K562 (cell line): ENCODE results near the gene ACE. TPM values are rescaled to one million over a fixed set of nuclear protein-coding genes. Genes with fewer than 3 reads are reported as not detected.

Experiments
- ATAC-seq: fragments of 200-7000 bp; cut with Tn5 transposase; 3 replicates; pipeline ENCODE4 v1.9.1; 2020; ENCODE audit warnings: moderate library complexity
- BruUV-seq: library from RNA; stranded (reverse); fragments of 400-500 nt; replicated peaks from 2 replicates; lab custom pipeline; 2021; lab: Mats Ljungman, UMichigan
- CTCF ChIA-PET: fragments of 300-600 bp; formaldehyde crosslinking; extraction: SDS; loops from one replicate; lab custom pipeline; 2021; ENCODE audit warnings: low intra/inter-chr PET ratio; lab: Yijun Ruan, JAX
- POLR2A ChIA-PET: fragments of 300-600, 350-650 bp; sonication (Branson Sonifier 250); formaldehyde crosslinking; extraction: SDS; loops from one replicate; lab custom pipeline; 2021; ENCODE audit warnings: antibody characterized with exemption, inconsistent platforms; lab: Yijun Ruan, JAX
- DNase-seq, 4 experiments: peaks; one replicate each; pipeline versions ENCODE4 v3.0.0 to v3.0.0-alpha.2; 2011 to 2018; ENCODE audit warnings: low spot score in 3 of 4, mixed read lengths in 3 of 4; ENCODE audit errors: extremely low read depth in 1 of 4
- FAIRE-seq: peaks from 2 replicates; lab custom pipeline; 2011; peaks lifted over from hg19 to GRCh38; lab: Jason Lieb, UNC
- H2AFZ ChIP-seq: 2 replicates; pipeline ENCODE4 v1.6.0; 2011; ENCODE audit warnings: low read depth, low read length, control low read depth, inconsistent platforms
- H3K27ac ChIP-seq: fragments of 200-600 bp; 3 replicates; pipeline ENCODE4 v1.8.0; 2011; ENCODE audit warnings: low read depth, mild to moderate bottlenecking, control low read depth, inconsistent platforms, low read length, moderate library complexity, mixed read lengths; ENCODE audit errors: extremely low read depth
- H3K27me3 ChIP-seq, 2 experiments: fragments of 300-600 bp in 1 of 2; 2 replicates in 1 of 2; 3 replicates in 1 of 2; pipeline versions ENCODE4 v1.6.0 to v1.8.0; 2011; ENCODE audit warnings: inconsistent platforms in 2 of 2, low read length in 2 of 2, mild to moderate bottlenecking in 1 of 2, mixed read lengths in 1 of 2, moderate library complexity in 1 of 2; ENCODE audit not compliant: control insufficient read depth in 2 of 2, insufficient read depth in 2 of 2
- H3K36me3 ChIP-seq: fragments of 300-600 bp; 3 replicates; pipeline ENCODE4 v1.8.0; 2011; ENCODE audit warnings: mild to moderate bottlenecking, low read length, inconsistent platforms; ENCODE audit not compliant: control insufficient read depth, insufficient read depth
- H3K4me1 ChIP-seq, 2 experiments: fragments of 200-600 bp in 1 of 2; replicated peaks in 1 of 2; 2 replicates in 1 of 2; 3 replicates in 1 of 2; pipeline versions ENCODE4 v1.5.1 to v1.8.0; 2011; ENCODE audit warnings: inconsistent platforms in 2 of 2, low read length in 2 of 2, mild to moderate bottlenecking in 1 of 2, mixed read lengths in 1 of 2, moderate library complexity in 1 of 2; ENCODE audit not compliant: control insufficient read depth in 2 of 2, insufficient read depth in 2 of 2
- H3K4me2 ChIP-seq: 2 replicates; pipeline ENCODE4 v1.6.1; 2011; ENCODE audit warnings: low read length, control low read depth, inconsistent platforms, mixed read lengths; ENCODE audit not compliant: insufficient read depth
- H3K4me3 ChIP-seq: fragments of 200-600 bp; sonication (generic), shearing (Covaris generic); 2 replicates; pipeline ENCODE4 v1.5.1; 2016; ENCODE audit warnings: control low read depth, inconsistent platforms
- H3K79me2 ChIP-seq: fragments of 200-600 bp; 3 replicates; pipeline ENCODE4 v1.8.0; 2011; ENCODE audit warnings: low read length, inconsistent platforms; ENCODE audit not compliant: control insufficient read depth, insufficient read depth
- H3K9ac ChIP-seq, 2 experiments: 2 replicates each; pipeline versions ENCODE4 v1.6.0 to v1.6.1; 2011; ENCODE audit warnings: low read depth in 2 of 2, low read length in 2 of 2, control low read depth in 1 of 2, inconsistent platforms in 1 of 2, mild to moderate bottlenecking in 1 of 2, mixed read lengths in 1 of 2; ENCODE audit not compliant: insufficient read depth in 1 of 2
- H3K9me1 ChIP-seq: one replicate; pipeline ENCODE4 v1.6.0; 2011; ENCODE audit warnings: inconsistent platforms, mild to moderate bottlenecking, low read length, moderate library complexity; ENCODE audit not compliant: control insufficient read depth, insufficient read depth
- H3K9me3 ChIP-seq: replicated peaks from 2 replicates; pipeline ENCODE4 v1.5.1; 2011; ENCODE audit warnings: low read depth, low read length, inconsistent platforms; ENCODE audit not compliant: control insufficient read depth, insufficient read depth
- H4K20me1 ChIP-seq: replicated peaks from 2 replicates; pipeline ENCODE4 v1.6.1; 2011; ENCODE audit warnings: low read length, inconsistent platforms, mixed read lengths; ENCODE audit not compliant: control insufficient read depth, insufficient read depth
- CBFA2T2 ChIP-seq: fragments of 450-650 bp; conservative IDR thresholded peaks from 2 replicates; pipeline ENCODE4 v1.6.1; 2017; ENCODE audit warnings: mild to moderate bottlenecking
- CREBBP ChIP-seq: IDR thresholded peaks from one replicate; pipeline ENCODE4 v1.6.1; 2012; ENCODE audit warnings: low read depth, mild to moderate bottlenecking, control low read depth, inconsistent platforms, low read length
- CREM ChIP-seq: IDR thresholded peaks from 2 replicates; pipeline ENCODE4 v1.6.1; 2014; ENCODE audit warnings: antibody characterized with exemption, low read depth
- GATAD2B ChIP-seq: fragments of 450-650 bp; IDR thresholded peaks from 2 replicates; pipeline ENCODE4 v1.6.1; 2017; ENCODE audit warnings: mild to moderate bottlenecking, borderline replicate concordance
- PCBP2 ChIP-seq: fragments of 200-400 bp; formaldehyde crosslinking; IDR thresholded peaks from 2 replicates; pipeline ENCODE4 v1.6.1; 2018; ENCODE audit warnings: low read length, low read depth, mild to moderate bottlenecking, moderate library complexity; ENCODE audit not compliant: poor library complexity, severe bottlenecking
- PTBP1 ChIP-seq: fragments of 200-400 bp; formaldehyde crosslinking; IDR thresholded peaks from 2 replicates; pipeline ENCODE4 v1.6.1; 2017; ENCODE audit warnings: low read depth, low read length
- RAD21 ChIP-seq, 2 experiments: fragments of 250-450 bp in 1 of 2; fragments of 450-650 bp in 1 of 2; sonication (Bioruptor Pico) in 1 of 2; formaldehyde crosslinking in 1 of 2; IDR thresholded peaks in 1 of 2; conservative IDR thresholded peaks in 1 of 2; 2 replicates each; pipeline versions ENCODE4 v1.4.0 to v1.8.0; 2020 to 2022; ENCODE audit warnings: mild to moderate bottlenecking in 2 of 2, moderate library complexity in 1 of 2
- RBBP5 ChIP-seq: fragments of 200-600 bp; sonication (generic); IDR thresholded peaks from 2 replicates; pipeline ENCODE4 v1.6.1; 2012; ENCODE audit warnings: borderline replicate concordance, mild to moderate bottlenecking, low read length, control low read depth, inconsistent platforms; ENCODE audit not compliant: insufficient read depth, poor library complexity, severe bottlenecking
- SAFB ChIP-seq: fragments of 200-400 bp; formaldehyde crosslinking; IDR thresholded peaks from 2 replicates; pipeline ENCODE4 v1.6.1; 2017; ENCODE audit warnings: low read depth, low read length, borderline replicate concordance
- SMARCE1 ChIP-seq: fragments of 450-650 bp; IDR thresholded peaks from 2 replicates; pipeline ENCODE4 v1.7.1; 2016; ENCODE audit warnings: mild to moderate bottlenecking
- ZNF311 ChIP-seq: fragments of 250-450 bp; sonication (Bioruptor Pico); IDR thresholded peaks from 2 replicates; pipeline ENCODE4 v1.4.0; 2020; ENCODE audit warnings: mild to moderate bottlenecking, moderate library complexity
- ZNF584 ChIP-seq: fragments of 200-800 bp; sonication (Bioruptor generic); IDR thresholded peaks from 2 replicates; pipeline ENCODE4 v1.6.1; 2016; ENCODE audit warnings: low read depth, mild to moderate bottlenecking, missing genetic modification characterization, missing compliant biosample characterization
- WGBS: fragments of 100-300 bp; shearing (Covaris generic); methylation state at CpG from one replicate; pipeline ENCODE4 v1.1.6; 2016; ENCODE audit warnings: low coverage, mixed read lengths; ENCODE audit not compliant: insufficient coverage; ENCODE audit errors: missing lambda C conversion rate; 5-methylcytosine and 5-hydroxymethylcytosine counted together
- in situ Hi-C: fragments of 300-500 bp; cut with MboI; formaldehyde crosslinking; loops from 4 replicates; pipeline ENCODE4 v1.15.0; 2018; ENCODE audit warnings: inconsistent platforms, mixed read lengths
- intact Hi-C: fragments of 100-400 bp; cut with micrococcal nuclease; formaldehyde crosslinking; loops from 2 replicates; pipeline ENCODE4 v1.14.2; 2022
- polyA plus RNA-seq, 8 experiments: library from polyadenylated mRNA; depleted of rRNA in 4 of 8; stranded (reverse) in 5 of 8; unstranded in 3 of 8; fragments of >200 nt; fragmentation: Nextera tagmentation in 2 of 8; fragmentation: Illumina TruSeq in 1 of 8; extraction: Ambion mirVana in 2 of 8; extraction: Trizol in 1 of 8; gene quantifications; 2 replicates each; pipeline versions ENCODE4 v1.2.1 to v1.2.3, GENCODE V29; 2011 to 2014; ENCODE audit warnings: inconsistent platforms in 1 of 8, missing spikeins in 1 of 8
- total RNA-seq, 7 experiments: library from RNA; depleted of rRNA in 6 of 7; stranded (reverse); fragments of >200 nt in 6 of 7; fragmentation: Illumina TruSeq in 2 of 7; extraction: Trizol in 2 of 7; gene quantifications; 2 replicates each; pipeline versions ENCODE4 v1.2.1 to v1.2.3, GENCODE V29; 2011 to 2021; ENCODE audit warnings: low replicate concordance in 1 of 7
- TF ChIP-seq, protein P1 (sequence below): sonication (generic); formaldehyde crosslinking; IDR thresholded peaks from 2 replicates; pipeline ENCODE4 v1.9.0; 2022; ENCODE audit warnings: mild to moderate bottlenecking, missing genetic modification reagents
- TF ChIP-seq, protein P2 (sequence below): sonication (generic); formaldehyde crosslinking; IDR thresholded peaks from 2 replicates; pipeline ENCODE4 v1.8.0; 2022; ENCODE audit warnings: missing genetic modification reagents, mild to moderate bottlenecking, borderline replicate concordance
- TF ChIP-seq, protein P3 (sequence below): sonication (generic); formaldehyde crosslinking; IDR thresholded peaks from 2 replicates; pipeline ENCODE4 v1.8.1; 2023; ENCODE audit warnings: mild to moderate bottlenecking, missing genetic modification reagents

ACE gene
- total and polyA plus RNA-seq, 9 of the 15 experiments (the other 6 are each of a cell fraction or from before 2014, with no cell fraction given), result 0.07 to 2.5 (median 0.47) TPM; not detected in 1

DNA sequence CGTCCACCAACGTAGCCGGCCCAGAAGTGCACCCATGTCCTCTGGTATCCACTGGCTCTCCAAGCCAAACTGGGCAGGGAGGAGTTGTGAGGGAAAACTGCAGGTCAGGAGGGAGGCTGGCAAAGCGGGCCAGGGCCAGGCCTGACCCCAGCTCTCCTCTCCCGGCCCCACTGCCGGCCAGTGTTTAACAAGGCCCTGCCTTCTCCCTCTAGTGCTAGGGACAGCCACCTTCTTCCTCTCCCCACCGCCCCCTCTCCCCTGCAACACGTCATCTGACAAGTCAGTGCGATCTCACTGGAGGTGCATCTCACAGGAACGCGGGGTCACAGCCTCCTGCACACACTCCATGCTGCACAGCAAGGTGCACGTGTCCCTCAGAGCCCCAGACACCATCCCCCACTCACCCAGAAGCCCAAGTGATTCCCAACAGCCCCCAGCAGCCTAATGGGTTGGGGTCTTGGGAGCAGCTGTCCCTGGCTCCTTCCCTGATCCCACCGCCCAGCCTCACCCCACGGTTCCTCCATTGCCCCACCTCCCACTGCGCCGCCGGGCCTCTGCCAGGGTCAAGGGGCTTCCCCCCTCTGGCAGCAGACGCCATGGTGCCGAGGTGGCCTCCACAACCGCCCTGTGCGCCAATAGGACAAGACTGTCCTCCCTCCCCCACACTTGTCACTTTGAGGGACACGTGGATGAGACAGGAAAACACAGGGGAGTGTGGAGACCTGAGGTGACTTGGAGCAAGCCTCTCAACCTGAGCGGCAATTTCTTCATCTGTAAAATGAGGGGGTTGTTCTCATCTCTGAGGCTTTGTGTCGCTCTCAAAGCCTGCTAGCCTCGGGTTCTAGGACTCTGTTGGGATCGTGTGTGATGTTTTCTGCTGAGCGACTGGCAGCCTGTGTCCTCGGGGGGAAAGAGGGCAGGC, 1.1 kb upstream of the ACE start:
- H3K9me3 ChIP-seq, result no peaks in the 10 kb centered on the region
- no TSS peak for BruUV-seq
- DNase-seq (peak in 2 of 4 experiments; percentile 29 to 46), ATAC-seq (no peak), FAIRE-seq (peak; percentile 74)
- 58% methylated on average over 20 of the region's 28 CpGs for WGBS
- H3K4me2 ChIP-seq, result no peak overlapping the region; the same call in 1 of the 2 replicates
- no peak overlapping the region for H3K4me3 ChIP-seq
- no peaks in the 10 kb centered on the region for H3K36me3 ChIP-seq
- intact Hi-C loops (no loop called here), in situ Hi-C loops (loop anchor here (5.0 kb wide), 1 partner anchor 53 kb away; no protein-coding TSS in a partner anchor)
- H3K9ac ChIP-seq, result peak overlapping the region in 1 of 2 experiments; percentile 68; a peak in 1 of 4 replicates
- H3K27ac ChIP-seq, result no peak overlapping the region
- ChIA-PET CTCF (no interaction called here), POLR2A (no interaction called here)
- H4K20me1 ChIP-seq, result no peaks in the 10 kb centered on the region
- H3K9me1 ChIP-seq, result no peaks in the 10 kb centered on the region
- H3K27me3 ChIP-seq, result no peaks in the 10 kb centered on the region
- H3K4me1 ChIP-seq, result peaks cover 27 to 40% of the 10 kb centered on the region in 2 experiments
- H3K79me2 ChIP-seq, result no peaks in the 10 kb centered on the region
- H2AFZ ChIP-seq, result peak overlapping the region; percentile 25; the same call in 1 of the 2 replicates
- no peak for TF ChIP-seq SAFB
- 0 out of 2 replicates have a peak, but pooled peaks have one; percentile 8 for TF ChIP-seq CBFA2T2
- TF ChIP-seq PTBP1, result no peak
- TF ChIP-seq, protein P1, sequence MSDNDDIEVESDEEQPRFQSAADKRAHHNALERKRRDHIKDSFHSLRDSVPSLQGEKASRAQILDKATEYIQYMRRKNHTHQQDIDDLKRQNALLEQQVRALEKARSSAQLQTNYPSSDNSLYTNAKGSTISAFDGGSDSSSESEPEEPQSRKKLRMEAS (CRISPR knock-in tag), result 0 out of 2 replicates have a peak, but pooled peaks have one; percentile 24
- TF ChIP-seq, protein P2, sequence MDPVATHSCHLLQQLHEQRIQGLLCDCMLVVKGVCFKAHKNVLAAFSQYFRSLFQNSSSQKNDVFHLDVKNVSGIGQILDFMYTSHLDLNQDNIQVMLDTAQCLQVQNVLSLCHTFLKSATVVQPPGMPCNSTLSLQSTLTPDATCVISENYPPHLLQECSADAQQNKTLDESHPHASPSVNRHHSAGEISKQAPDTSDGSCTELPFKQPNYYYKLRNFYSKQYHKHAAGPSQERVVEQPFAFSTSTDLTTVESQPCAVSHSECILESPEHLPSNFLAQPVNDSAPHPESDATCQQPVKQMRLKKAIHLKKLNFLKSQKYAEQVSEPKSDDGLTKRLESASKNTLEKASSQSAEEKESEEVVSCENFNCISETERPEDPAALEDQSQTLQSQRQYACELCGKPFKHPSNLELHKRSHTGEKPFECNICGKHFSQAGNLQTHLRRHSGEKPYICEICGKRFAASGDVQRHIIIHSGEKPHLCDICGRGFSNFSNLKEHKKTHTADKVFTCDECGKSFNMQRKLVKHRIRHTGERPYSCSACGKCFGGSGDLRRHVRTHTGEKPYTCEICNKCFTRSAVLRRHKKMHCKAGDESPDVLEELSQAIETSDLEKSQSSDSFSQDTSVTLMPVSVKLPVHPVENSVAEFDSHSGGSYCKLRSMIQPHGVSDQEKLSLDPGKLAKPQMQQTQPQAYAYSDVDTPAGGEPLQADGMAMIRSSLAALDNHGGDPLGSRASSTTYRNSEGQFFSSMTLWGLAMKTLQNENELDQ (CRISPR knock-in tag), result no peak
- TF ChIP-seq RBBP5, result peak; percentile 13
- TF ChIP-seq GATAD2B, result no peak
- TF ChIP-seq CREBBP, result no peak
- TF ChIP-seq ZNF584 (CRISPR knock-in tag), result no peak
- TF ChIP-seq ZNF311, result no peak
- no peak for TF ChIP-seq RAD21 (CRISPR knock-in tag; conservative IDR thresholded peaks at IDR 0.05 in 1 of 2, IDR thresholded peaks at IDR 0.05 in 1 of 2)
- TF ChIP-seq, protein P3, sequence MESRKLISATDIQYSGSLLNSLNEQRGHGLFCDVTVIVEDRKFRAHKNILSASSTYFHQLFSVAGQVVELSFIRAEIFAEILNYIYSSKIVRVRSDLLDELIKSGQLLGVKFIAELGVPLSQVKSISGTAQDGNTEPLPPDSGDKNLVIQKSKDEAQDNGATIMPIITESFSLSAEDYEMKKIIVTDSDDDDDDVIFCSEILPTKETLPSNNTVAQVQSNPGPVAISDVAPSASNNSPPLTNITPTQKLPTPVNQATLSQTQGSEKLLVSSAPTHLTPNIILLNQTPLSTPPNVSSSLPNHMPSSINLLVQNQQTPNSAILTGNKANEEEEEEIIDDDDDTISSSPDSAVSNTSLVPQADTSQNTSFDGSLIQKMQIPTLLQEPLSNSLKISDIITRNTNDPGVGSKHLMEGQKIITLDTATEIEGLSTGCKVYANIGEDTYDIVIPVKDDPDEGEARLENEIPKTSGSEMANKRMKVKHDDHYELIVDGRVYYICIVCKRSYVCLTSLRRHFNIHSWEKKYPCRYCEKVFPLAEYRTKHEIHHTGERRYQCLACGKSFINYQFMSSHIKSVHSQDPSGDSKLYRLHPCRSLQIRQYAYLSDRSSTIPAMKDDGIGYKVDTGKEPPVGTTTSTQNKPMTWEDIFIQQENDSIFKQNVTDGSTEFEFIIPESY (CRISPR knock-in tag), result peak; percentile 79
- TF ChIP-seq SMARCE1, result no peak
- TF ChIP-seq CREM, result 0 out of 2 replicates have a peak, but pooled peaks have one; percentile 44
- no peak for TF ChIP-seq PCBP2
